ENCODE data around the gene TMEM178B. TPM values are rescaled to one million over a fixed set of nuclear protein-coding genes. Genes with fewer than 3 reads are reported as not detected.

The TMEM178B gene
- total RNA-seq, 1 donor from 2014 or later: 19.7 TPM

DNA sequence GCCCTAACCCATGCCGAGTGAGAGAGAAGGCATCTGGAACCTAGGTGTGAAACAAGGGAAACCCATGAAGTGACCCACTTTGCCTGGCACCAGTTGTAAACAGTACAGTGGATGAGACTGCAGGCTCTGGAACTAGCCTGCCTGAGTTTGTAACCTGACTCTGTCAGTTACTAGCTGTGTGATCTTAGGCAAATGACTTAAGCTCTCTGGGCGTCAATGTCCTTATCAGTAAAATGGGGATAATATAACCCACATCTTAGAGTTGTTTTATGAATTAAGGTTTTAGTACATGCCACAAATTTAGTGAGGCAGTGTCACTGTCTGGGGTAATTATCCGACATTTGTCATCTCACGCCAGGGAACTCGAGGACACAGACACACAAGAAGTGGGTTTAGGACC lies 394.5 kb downstream of the TMEM178B start:
- peaks cover 3% of the 10 kb centered on the region for H3K9me3 Mint-ChIP-seq
- peaks cover 4% of the 10 kb centered on the region for H3K4me1 Mint-ChIP-seq
- TF ChIP-seq, protein P1, sequence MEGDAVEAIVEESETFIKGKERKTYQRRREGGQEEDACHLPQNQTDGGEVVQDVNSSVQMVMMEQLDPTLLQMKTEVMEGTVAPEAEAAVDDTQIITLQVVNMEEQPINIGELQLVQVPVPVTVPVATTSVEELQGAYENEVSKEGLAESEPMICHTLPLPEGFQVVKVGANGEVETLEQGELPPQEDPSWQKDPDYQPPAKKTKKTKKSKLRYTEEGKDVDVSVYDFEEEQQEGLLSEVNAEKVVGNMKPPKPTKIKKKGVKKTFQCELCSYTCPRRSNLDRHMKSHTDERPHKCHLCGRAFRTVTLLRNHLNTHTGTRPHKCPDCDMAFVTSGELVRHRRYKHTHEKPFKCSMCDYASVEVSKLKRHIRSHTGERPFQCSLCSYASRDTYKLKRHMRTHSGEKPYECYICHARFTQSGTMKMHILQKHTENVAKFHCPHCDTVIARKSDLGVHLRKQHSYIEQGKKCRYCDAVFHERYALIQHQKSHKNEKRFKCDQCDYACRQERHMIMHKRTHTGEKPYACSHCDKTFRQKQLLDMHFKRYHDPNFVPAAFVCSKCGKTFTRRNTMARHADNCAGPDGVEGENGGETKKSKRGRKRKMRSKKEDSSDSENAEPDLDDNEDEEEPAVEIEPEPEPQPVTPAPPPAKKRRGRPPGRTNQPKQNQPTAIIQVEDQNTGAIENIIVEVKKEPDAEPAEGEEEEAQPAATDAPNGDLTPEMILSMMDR (conservative IDR thresholded peaks at IDR 0.05): no peak
- H3K27me3 Mint-ChIP-seq (ENCODE audit: low read depth): no peaks in the 10 kb centered on the region
- H3K4me3 Mint-ChIP-seq: no peak overlapping the region
- no peak for DNase-seq (ENCODE audit: low read depth, low spot score)
- H3K27ac Mint-ChIP-seq (ENCODE audit: unreplicated experiment): no peak overlapping the region
- peaks cover 15% of the 10 kb centered on the region for H3K36me3 Mint-ChIP-seq (ENCODE audit: low read depth)

DNA sequence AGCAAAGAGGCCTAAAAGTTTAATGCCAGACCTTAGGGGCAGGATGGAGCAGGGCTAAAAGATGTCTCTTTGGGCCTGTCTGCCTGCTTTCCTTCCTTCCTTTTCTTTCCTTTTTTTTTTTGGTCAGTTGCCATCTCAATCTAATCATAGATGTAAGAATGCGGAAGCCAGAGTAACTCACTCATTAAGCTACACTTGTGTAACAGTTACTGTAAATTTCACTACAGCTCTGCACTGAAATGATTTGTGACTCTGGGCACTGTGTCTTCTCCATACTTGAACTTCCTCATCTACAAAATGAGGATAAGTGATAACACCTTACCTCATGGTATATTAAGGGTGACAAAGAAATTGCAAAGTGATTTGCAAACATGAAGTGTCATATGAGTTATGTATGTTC lies 401.8 kb downstream of the TMEM178B start:
- H3K4me1 Mint-ChIP-seq: no peaks in the 10 kb centered on the region
- peaks cover 4% of the 10 kb centered on the region for H3K36me3 Mint-ChIP-seq (ENCODE audit: low read depth)
- no peak for DNase-seq (ENCODE audit: low read depth, low spot score)
- no peak overlapping the region for H3K27ac Mint-ChIP-seq (ENCODE audit: unreplicated experiment)
- H3K9me3 Mint-ChIP-seq: no peaks in the 10 kb centered on the region
- H3K27me3 Mint-ChIP-seq (ENCODE audit: low read depth): no peaks in the 10 kb centered on the region
- H3K4me3 Mint-ChIP-seq: no peak overlapping the region
- TF ChIP-seq, protein P1 (conservative IDR thresholded peaks at IDR 0.05): no peak

DNA sequence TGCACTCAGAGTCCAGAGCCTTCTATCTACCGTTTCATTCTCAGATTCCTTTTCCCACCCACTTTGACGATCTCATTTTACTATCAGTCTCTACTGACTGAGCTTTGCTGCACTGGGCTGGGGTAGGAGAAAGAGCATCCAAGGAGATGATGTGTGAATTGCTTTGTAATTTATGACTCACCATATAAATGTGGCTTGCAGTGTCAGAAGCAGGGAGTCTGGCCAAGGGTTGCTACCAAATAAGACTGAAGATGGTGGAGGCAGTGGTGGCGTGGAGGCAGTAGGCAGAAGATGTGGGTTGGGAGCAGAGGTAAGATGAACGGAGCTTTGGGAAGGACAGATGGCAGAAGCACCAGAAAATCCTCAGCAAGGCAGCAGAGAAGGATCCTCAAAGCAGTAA lies 404.0 kb downstream of the TMEM178B start:
- no peak for DNase-seq (ENCODE audit: low read depth, low spot score)
- TF ChIP-seq, protein P1 (conservative IDR thresholded peaks at IDR 0.05): no peak
- Mint-ChIP-seq H3K27me3 (ENCODE audit: low read depth) (no peaks in the 10 kb centered on the region), H3K4me3 (no peak overlapping the region), H3K9me3 (no peaks in the 10 kb centered on the region), H3K27ac (ENCODE audit: unreplicated experiment) (no peak overlapping the region), H3K36me3 (ENCODE audit: low read depth) (no peaks in the 10 kb centered on the region), H3K4me1 (no peaks in the 10 kb centered on the region)

DNA sequence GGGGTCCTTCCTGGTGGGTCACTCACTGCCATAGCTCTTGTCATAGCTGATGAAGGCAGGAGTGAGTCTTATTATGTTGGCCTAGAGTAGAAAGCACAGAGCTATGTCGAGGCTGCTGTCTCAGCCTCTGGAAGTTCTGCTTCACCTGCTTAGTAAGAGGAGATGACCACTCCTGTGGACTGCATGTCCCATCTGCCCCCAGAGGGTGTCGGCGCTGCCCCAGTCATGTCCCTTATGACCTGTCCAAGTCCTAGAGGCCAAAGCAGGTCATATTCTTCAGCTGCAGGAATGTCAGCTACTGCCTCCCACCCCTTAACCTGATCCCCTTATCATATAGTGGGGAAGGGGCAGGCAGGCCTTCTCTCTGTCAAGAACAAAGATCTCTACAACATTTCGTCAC lies 405.0 kb downstream of the TMEM178B start:
- TF ChIP-seq, protein P1 (conservative IDR thresholded peaks at IDR 0.05): no peak
- Mint-ChIP-seq H3K9me3 (no peaks in the 10 kb centered on the region), H3K4me1 (no peaks in the 10 kb centered on the region), H3K4me3 (no peak overlapping the region), H3K27ac (ENCODE audit: unreplicated experiment) (no peak overlapping the region), H3K36me3 (ENCODE audit: low read depth) (no peaks in the 10 kb centered on the region), H3K27me3 (ENCODE audit: low read depth) (no peaks in the 10 kb centered on the region)
- no peak for DNase-seq (ENCODE audit: low read depth, low spot score)

DNA sequence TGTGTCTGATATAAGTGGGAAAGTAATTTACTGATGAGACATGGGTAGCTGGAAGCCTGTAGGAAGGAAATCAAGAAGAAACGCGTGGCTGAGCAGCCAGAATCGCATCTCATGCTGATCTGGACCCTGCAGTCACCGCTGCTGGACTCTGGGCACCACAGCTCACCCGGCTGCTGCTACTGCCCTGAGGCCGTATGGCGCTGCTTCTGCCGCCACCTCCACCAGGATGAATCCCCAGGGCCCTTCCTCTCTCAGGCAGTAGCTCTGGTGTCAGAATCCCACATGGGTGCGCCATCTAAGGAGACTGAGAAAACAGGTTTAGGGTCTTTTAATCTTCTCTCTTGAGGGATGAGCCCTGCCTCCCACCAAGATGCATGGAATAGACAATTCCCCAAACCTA lies 407.1 kb downstream of the TMEM178B start:
- TF ChIP-seq, protein P1 (conservative IDR thresholded peaks at IDR 0.05): no peak
- Mint-ChIP-seq H3K4me3 (no peak overlapping the region), H3K27me3 (ENCODE audit: low read depth) (no peaks in the 10 kb centered on the region), H3K36me3 (ENCODE audit: low read depth) (no peaks in the 10 kb centered on the region), H3K27ac (ENCODE audit: unreplicated experiment) (no peak overlapping the region), H3K9me3 (no peaks in the 10 kb centered on the region), H3K4me1 (no peaks in the 10 kb centered on the region)
- no peak for DNase-seq (ENCODE audit: low read depth, low spot score)

DNA sequence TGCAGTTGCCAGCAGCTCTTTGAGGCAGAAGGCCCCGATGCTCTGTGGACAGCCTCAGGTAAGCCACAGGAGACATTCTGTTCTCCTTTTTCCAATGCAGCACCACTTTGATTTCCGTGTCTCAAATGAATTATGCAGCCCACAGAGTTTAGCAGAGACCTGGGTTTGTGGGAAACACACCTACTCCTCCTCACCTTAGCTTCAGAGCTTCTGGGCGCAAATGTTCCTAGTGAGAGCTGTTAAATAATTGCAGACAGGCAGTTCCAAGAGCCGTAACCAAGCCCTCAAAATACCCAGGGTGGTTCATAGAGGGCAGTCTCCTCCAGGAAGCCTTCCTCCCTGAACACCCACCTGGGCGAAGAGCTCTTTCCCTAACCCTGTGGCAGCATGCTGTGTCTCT lies 408.1 kb downstream of the TMEM178B start:
- TF ChIP-seq, protein P1 (conservative IDR thresholded peaks at IDR 0.05): no peak
- Mint-ChIP-seq H3K9me3 (no peaks in the 10 kb centered on the region), H3K27me3 (ENCODE audit: low read depth) (no peaks in the 10 kb centered on the region), H3K4me3 (no peak overlapping the region), H3K4me1 (no peaks in the 10 kb centered on the region), H3K36me3 (ENCODE audit: low read depth) (no peaks in the 10 kb centered on the region), H3K27ac (ENCODE audit: unreplicated experiment) (no peak overlapping the region)
- no peak for DNase-seq (ENCODE audit: low read depth, low spot score)
